Lower leg skin (tissue), 3 donors: ENCODE data around the gene ARHGEF12.

Experiments used
- POLR2A ChIP-seq, 2 donors: fragments of 450-650 bp; IDR thresholded peaks; one replicate each; pipeline ENCODE4 v1.6.1; 2016 to 2017; ENCODE audit warnings: antibody characterized with exemption in 2 of 2, mild to moderate bottlenecking in 1 of 2, moderate library complexity in 1 of 2
- TF ChIP-seq, protein P1 (sequence below), 3 donors: fragments of 450-650 bp; IDR thresholded peaks; one replicate each; pipeline ENCODE4 v1.5.1; 2016; ENCODE audit warnings: antibody characterized with exemption in 3 of 3, mild to moderate bottlenecking in 3 of 3, moderate library complexity in 2 of 3

DNA sequence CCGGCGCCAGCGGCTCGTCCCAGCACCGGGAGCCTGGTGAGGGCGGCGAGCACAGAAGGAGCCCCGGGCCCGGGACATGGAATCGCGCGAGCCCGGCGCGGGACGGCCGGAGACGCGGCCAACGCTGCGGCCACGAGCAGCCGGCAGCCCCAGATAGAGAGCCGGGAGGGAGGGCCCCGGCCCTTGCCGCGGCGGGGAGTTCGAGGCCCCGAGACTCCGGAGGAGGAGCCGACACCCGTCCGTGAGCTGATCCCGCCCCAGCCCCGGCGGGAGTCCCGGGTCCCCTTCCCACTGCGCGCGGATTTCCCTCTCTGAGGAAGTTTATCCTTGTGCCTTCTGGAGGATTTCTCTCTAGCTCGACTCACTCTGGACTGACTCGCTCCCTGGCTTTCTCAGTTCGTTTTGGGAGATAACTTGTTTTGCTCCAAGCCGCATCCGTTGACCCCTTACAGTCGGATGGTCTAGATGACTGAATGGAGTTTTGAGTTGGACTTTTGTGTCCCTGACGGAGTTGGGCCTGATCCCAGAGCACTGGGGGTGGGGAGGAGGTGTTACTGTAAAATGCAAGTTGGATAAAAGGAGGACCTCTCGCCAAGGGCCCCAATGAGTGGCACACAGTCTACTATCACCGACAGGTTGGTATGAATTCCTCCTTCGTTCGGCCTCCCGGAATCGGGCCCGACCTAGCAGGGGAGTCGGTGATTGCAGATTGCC, 585 bp downstream of the ARHGEF12 start:
- TF ChIP-seq, protein P1, sequence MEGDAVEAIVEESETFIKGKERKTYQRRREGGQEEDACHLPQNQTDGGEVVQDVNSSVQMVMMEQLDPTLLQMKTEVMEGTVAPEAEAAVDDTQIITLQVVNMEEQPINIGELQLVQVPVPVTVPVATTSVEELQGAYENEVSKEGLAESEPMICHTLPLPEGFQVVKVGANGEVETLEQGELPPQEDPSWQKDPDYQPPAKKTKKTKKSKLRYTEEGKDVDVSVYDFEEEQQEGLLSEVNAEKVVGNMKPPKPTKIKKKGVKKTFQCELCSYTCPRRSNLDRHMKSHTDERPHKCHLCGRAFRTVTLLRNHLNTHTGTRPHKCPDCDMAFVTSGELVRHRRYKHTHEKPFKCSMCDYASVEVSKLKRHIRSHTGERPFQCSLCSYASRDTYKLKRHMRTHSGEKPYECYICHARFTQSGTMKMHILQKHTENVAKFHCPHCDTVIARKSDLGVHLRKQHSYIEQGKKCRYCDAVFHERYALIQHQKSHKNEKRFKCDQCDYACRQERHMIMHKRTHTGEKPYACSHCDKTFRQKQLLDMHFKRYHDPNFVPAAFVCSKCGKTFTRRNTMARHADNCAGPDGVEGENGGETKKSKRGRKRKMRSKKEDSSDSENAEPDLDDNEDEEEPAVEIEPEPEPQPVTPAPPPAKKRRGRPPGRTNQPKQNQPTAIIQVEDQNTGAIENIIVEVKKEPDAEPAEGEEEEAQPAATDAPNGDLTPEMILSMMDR (IDR thresholded peaks at IDR 0.05): no peak
- no peak for TF ChIP-seq POLR2A (IDR thresholded peaks at IDR 0.05)
